IMR-90 (cell line): ENCODE measurements around the gene STX8. TPM values are rescaled to one million over a fixed set of nuclear protein-coding genes. Genes with fewer than 3 reads are reported as not detected.

Experiments
- ATAC-seq: fragments of 200-7000 bp; cut with Tn5 transposase; 2 replicates; pipeline ENCODE4 v1.9.1; 2020; ENCODE audit warnings: low read depth, mild to moderate bottlenecking, moderate library complexity
- BruUV-seq: library from RNA; stranded (reverse); fragments of 400-500 nt; replicated peaks from 2 replicates; lab custom pipeline; 2021; lab: Mats Ljungman, UMichigan
- CTCF ChIA-PET: fragments of 300-600 bp; formaldehyde crosslinking; extraction: SDS; loops from one replicate; lab custom pipeline; 2021; ENCODE audit warnings: antibody characterized with exemption; lab: Yijun Ruan, JAX
- POLR2A ChIA-PET: fragments of 300-600 bp; sonication (Branson Sonifier 250); formaldehyde crosslinking; loops from one replicate; lab custom pipeline; 2022; ENCODE audit warnings: antibody characterized with exemption; ENCODE audit not compliant: unreplicated experiment; lab: Charles Lee
- DNase-seq: peaks from one replicate; pipeline ENCODE4 v3.0.0; 2013
- H2AFZ ChIP-seq: replicated peaks from 2 replicates; pipeline ENCODE3; 2013; ENCODE audit warnings: low read length, mild to moderate bottlenecking; ENCODE audit not compliant: poor library complexity
- H2AK5ac ChIP-seq: 2 replicates; pipeline ENCODE4 v1.6.1; 2013; ENCODE audit warnings: low read depth, low read length, inconsistent platforms
- H2AK9ac ChIP-seq: replicated peaks from 2 replicates; pipeline ENCODE3; 2013; ENCODE audit warnings: mild to moderate bottlenecking, low read depth, low read length, moderate library complexity; ENCODE audit not compliant: poor library complexity
- H2BK120ac ChIP-seq: 2 replicates; pipeline ENCODE4 v1.6.1; 2013; ENCODE audit warnings: low read depth, low read length, inconsistent platforms
- H2BK15ac ChIP-seq: 3 replicates; pipeline ENCODE4 v1.6.1; 2013; ENCODE audit warnings: low read depth, low read length, inconsistent platforms
- H2BK20ac ChIP-seq: 2 replicates; pipeline ENCODE4 v1.6.1; 2013; ENCODE audit warnings: low read depth, mild to moderate bottlenecking, inconsistent platforms, low read length, moderate library complexity
- H2BK5ac ChIP-seq: 2 replicates; pipeline ENCODE4 v1.6.1; 2013; ENCODE audit warnings: mild to moderate bottlenecking, low read depth, low read length, inconsistent platforms; ENCODE audit not compliant: poor library complexity, severe bottlenecking
- H3K14ac ChIP-seq: replicated peaks from 2 replicates; pipeline ENCODE4 v1.6.1; 2013; ENCODE audit warnings: low read depth, low read length, inconsistent platforms
- H3K18ac ChIP-seq: 2 replicates; pipeline ENCODE4 v1.6.1; 2013; ENCODE audit warnings: low read depth, low read length, control low read depth
- H3K23ac ChIP-seq: 2 replicates; pipeline ENCODE4 v1.6.1; 2013; ENCODE audit warnings: low read depth, low read length, inconsistent platforms
- H3K27ac ChIP-seq: 2 replicates; pipeline ENCODE4 v1.5.1; 2013; ENCODE audit warnings: mild to moderate bottlenecking, control low read depth, low read length; ENCODE audit not compliant: insufficient read depth
- H3K27me3 ChIP-seq: 2 replicates; pipeline ENCODE4 v1.6.1; 2013; ENCODE audit warnings: low read length; ENCODE audit not compliant: control insufficient read depth, insufficient read depth
- H3K36me3 ChIP-seq: 2 replicates; pipeline ENCODE4 v1.6.1; 2013; ENCODE audit warnings: low read length, mixed read lengths; ENCODE audit not compliant: control insufficient read depth, insufficient read depth
- H3K4ac ChIP-seq: 2 replicates; pipeline ENCODE4 v1.6.1; 2013; ENCODE audit warnings: low read depth, low read length, inconsistent platforms
- H3K4me1 ChIP-seq: 2 replicates; pipeline ENCODE4 v1.6.1; 2013; ENCODE audit warnings: low read length, mixed read lengths; ENCODE audit not compliant: control insufficient read depth, insufficient read depth
- H3K4me2 ChIP-seq: 2 replicates; pipeline ENCODE4 v1.6.1; 2013; ENCODE audit warnings: low read depth, mild to moderate bottlenecking, control low read depth, low read length, moderate library complexity
- H3K4me3 ChIP-seq: 2 replicates; pipeline ENCODE4 v1.5.1; 2013; ENCODE audit warnings: low read depth, mild to moderate bottlenecking, control low read depth, low read length, moderate library complexity; ENCODE audit not compliant: insufficient read depth
- H3K56ac ChIP-seq: 2 replicates; pipeline ENCODE4 v1.6.1; 2013; ENCODE audit warnings: low read length, inconsistent platforms; ENCODE audit not compliant: insufficient read depth; ENCODE audit errors: extremely low read depth
- H3K79me1 ChIP-seq, 2 experiments: 2 replicates each; pipeline ENCODE4 v1.6.1; 2013; ENCODE audit warnings: low read length in 2 of 2, inconsistent platforms in 1 of 2, low read depth in 1 of 2
- H3K9ac ChIP-seq: 2 replicates; pipeline ENCODE4 v1.6.1; 2013; ENCODE audit warnings: low read depth, low read length, control low read depth
- H3K9me1 ChIP-seq: 2 replicates; pipeline ENCODE4 v1.6.1; 2013; ENCODE audit warnings: low read length, inconsistent platforms; ENCODE audit not compliant: insufficient read depth
- H3K9me3 ChIP-seq: 2 replicates; pipeline ENCODE4 v1.6.1; 2013; ENCODE audit warnings: low read length; ENCODE audit not compliant: control insufficient read depth, insufficient read depth
- H4K20me1 ChIP-seq: 2 replicates; pipeline ENCODE4 v1.6.1; 2013; ENCODE audit warnings: low read length, inconsistent platforms; ENCODE audit not compliant: insufficient read depth
- H4K5ac ChIP-seq: 2 replicates; pipeline ENCODE4 v1.6.1; 2013; ENCODE audit warnings: mild to moderate bottlenecking, low read depth, low read length, control low read depth
- H4K8ac ChIP-seq, 2 experiments: 2 replicates each; pipeline ENCODE4 v1.6.1; 2013; ENCODE audit warnings: low read depth in 2 of 2, low read length in 2 of 2, control low read depth in 1 of 2, inconsistent platforms in 1 of 2
- H4K91ac ChIP-seq: 2 replicates; pipeline ENCODE4 v1.6.1; 2013; ENCODE audit warnings: low read depth, low read length, inconsistent platforms; ENCODE audit not compliant: insufficient read depth
- CTCF ChIP-seq: conservative IDR thresholded peaks from 2 replicates; pipeline ENCODE4 v1.5.1; 2012; ENCODE audit warnings: mild to moderate bottlenecking, low read depth, low read length, improper control_type of control experiment
- FOS ChIP-seq: fragments of 150-350 bp; IDR thresholded peaks from 2 replicates; pipeline ENCODE4 v1.6.1; 2016; ENCODE audit warnings: low read depth, low read length
- MAFK ChIP-seq: IDR thresholded peaks from 2 replicates; pipeline ENCODE4 v1.6.1; 2012; ENCODE audit warnings: low read depth, low read length, improper control_type of control experiment
- NFE2L2 ChIP-seq: fragments of 150-350 bp; IDR thresholded peaks from 2 replicates; pipeline ENCODE4 v1.6.1; 2016; ENCODE audit warnings: low read depth, mild to moderate bottlenecking, low read length
- POLR2A ChIP-seq: IDR thresholded peaks from 2 replicates; pipeline ENCODE4 v1.6.1; 2012; ENCODE audit warnings: mild to moderate bottlenecking, low read depth, low read length
- RAD21 ChIP-seq: IDR thresholded peaks from 2 replicates; pipeline ENCODE4 v1.6.1; 2012; ENCODE audit warnings: low read length, improper control_type of control experiment
- RCOR1 ChIP-seq: IDR thresholded peaks from 2 replicates; pipeline ENCODE4 v1.6.1; 2012; ENCODE audit warnings: mild to moderate bottlenecking, low read length, improper control_type of control experiment; ENCODE audit not compliant: insufficient replicate concordance
- RFX5 ChIP-seq: IDR thresholded peaks from 2 replicates; pipeline ENCODE4 v1.8.0; 2012; ENCODE audit warnings: low read depth, mild to moderate bottlenecking, low read length, moderate library complexity
- WGBS, 2 experiments: methylation state at CpG; one replicate each; pipeline versions ENCODE4 v1.1.5 to v1.1.7; 2013; ENCODE audit warnings: missing lambda C conversion rate in 2 of 2; ENCODE audit not compliant: insufficient read length in 1 of 2; ENCODE audit errors: extremely low coverage in 2 of 2; 5-methylcytosine and 5-hydroxymethylcytosine counted together
- dilution Hi-C: fragments of 300-500 bp; cut with HindIII; formaldehyde crosslinking; loops from one replicate; pipeline ENCODE4 v1.14.3; 2018; ENCODE audit warnings: low sequenced_read_pairs; ENCODE audit not compliant: unreplicated experiment
- in situ Hi-C: fragments of 300-500 bp; cut with MboI; formaldehyde crosslinking; loops from 3 replicates; pipeline ENCODE4 v1.14.3; 2019; ENCODE audit warnings: low sequenced_read_pairs, inconsistent platforms, mixed read lengths
- intact Hi-C: fragments of 100-400 bp; cut with micrococcal nuclease; formaldehyde crosslinking; loops from 2 replicates; pipeline ENCODE4 v1.10.0; 2022
- polyA plus RNA-seq, 3 experiments: library from polyadenylated mRNA; depleted of rRNA; stranded (reverse); fragments of >200 nt; gene quantifications; 2 replicates each; pipeline ENCODE4 v1.2.3, GENCODE V29; 2012; ENCODE audit warnings: low replicate concordance in 1 of 3
- total RNA-seq: library from RNA; depleted of rRNA; stranded (reverse); fragments of >200 nt; gene quantifications from 2 replicates; pipeline ENCODE4 v1.2.3, GENCODE V29; 2012
- TF ChIP-seq, protein P1 (sequence below): fragments of 150-350 bp; IDR thresholded peaks from 2 replicates; pipeline ENCODE4 v1.6.1; 2017; ENCODE audit warnings: mild to moderate bottlenecking, antibody characterized with exemption, low read length, low read depth

The STX8 gene
- total and polyA plus RNA-seq, 2 of the 4 experiments (the other 2 are of a cell fraction): 26.5 to 47.0 TPM

GRCh38 chr17:9284884-9285283 lies 290.7 kb downstream of the STX8 start (continued):
- TF ChIP-seq, protein P1, sequence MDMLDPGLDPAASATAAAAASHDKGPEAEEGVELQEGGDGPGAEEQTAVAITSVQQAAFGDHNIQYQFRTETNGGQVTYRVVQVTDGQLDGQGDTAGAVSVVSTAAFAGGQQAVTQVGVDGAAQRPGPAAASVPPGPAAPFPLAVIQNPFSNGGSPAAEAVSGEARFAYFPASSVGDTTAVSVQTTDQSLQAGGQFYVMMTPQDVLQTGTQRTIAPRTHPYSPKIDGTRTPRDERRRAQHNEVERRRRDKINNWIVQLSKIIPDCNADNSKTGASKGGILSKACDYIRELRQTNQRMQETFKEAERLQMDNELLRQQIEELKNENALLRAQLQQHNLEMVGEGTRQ: no peak

DNA sequence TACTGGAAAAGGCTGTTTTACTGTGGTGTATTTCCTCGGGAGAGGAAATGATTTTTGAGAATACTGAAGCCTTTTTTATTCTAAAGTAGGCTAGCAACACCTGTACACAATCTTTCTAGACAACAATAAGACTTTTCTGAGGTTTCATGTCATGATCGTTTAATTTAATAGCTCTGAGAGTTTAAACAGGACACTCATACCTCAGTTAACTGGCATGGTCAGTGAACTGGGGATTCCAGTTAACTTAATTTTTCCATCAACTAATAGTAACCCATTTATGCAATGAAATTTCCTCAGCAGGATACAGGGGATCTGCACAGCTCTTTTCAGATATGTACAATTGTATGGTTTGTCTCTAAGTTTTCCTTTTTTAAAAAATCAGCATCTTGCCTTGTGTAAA lies 291.7 kb downstream of the STX8 start:
- Histone ChIP-seq H2AK9ac (no peak overlapping the region), H2BK15ac (no peak overlapping the region), H3K18ac (no peak overlapping the region), H2BK20ac (no peak overlapping the region), H3K4me2 (no peak overlapping the region), H3K4ac (no peak overlapping the region), H4K91ac (no peak overlapping the region), H3K9me1 (no peaks in the 10 kb centered on the region), H4K5ac (no peak overlapping the region), H3K23ac (no peak overlapping the region), H3K79me1 (no peaks in the 10 kb centered on the region), H2BK120ac (no peak overlapping the region), H2BK5ac (no peak overlapping the region), H3K56ac (no peak overlapping the region), H3K27me3 (no peaks in the 10 kb centered on the region), H2AFZ (no peak overlapping the region), H3K36me3 (no peaks in the 10 kb centered on the region), H3K4me3 (no peak overlapping the region), H4K20me1 (no peaks in the 10 kb centered on the region), H3K14ac (no peak overlapping the region), H3K9ac (no peak overlapping the region), H2AK5ac (no peak overlapping the region), H3K27ac (no peak overlapping the region), H3K9me3 (no peaks in the 10 kb centered on the region), H4K8ac (no peak overlapping the region), H3K4me1 (peaks cover 4% of the 10 kb centered on the region; the same call in 1 of the 2 replicates)
- BruUV-seq: no TSS peak
- no peak for TF ChIP-seq NFE2L2
- no peak for TF ChIP-seq RFX5
- no peak for TF ChIP-seq CTCF
- TF ChIP-seq RAD21: no peak
- no peak for TF ChIP-seq POLR2A
- no peak for TF ChIP-seq FOS
- no peak for TF ChIP-seq MAFK
- TF ChIP-seq RCOR1: no peak
- TF ChIP-seq, protein P1: no peak
- intact Hi-C loops (loop anchor here (1.0 kb wide), 1 partner anchor 22 kb away; no protein-coding TSS in a partner anchor), dilution Hi-C loops (no loop called here), in situ Hi-C loops (no loop called here)
- WGBS, 2 experiments: no CpG with 5 or more reads among the region's 2 CpGs
- ChIA-PET CTCF (interaction anchor here (0.6 kb wide), 1 partner anchor 184 kb away, joined by 4 read pairs; no protein-coding TSS in a partner anchor), POLR2A (no interaction called here)
- DNase-seq (no peak), ATAC-seq (0 out of 2 replicates have a peak, but pooled peaks have one; percentile 14)
